ENCODE data around the gene LPAR2.

GRCh38 chr19:19592690-19593089 is 35.3 kb downstream of the LPAR2 start:
- no peak for TF ChIP-seq YY1 (IDR thresholded peaks at IDR 0.05; ENCODE audit: insufficient read depth, insufficient read length)
- TF ChIP-seq ZNF274 (IDR thresholded peaks at IDR 0.05; ENCODE audit: low read depth, low read length) = no peak
- TF ChIP-seq SUZ12 (IDR thresholded peaks at IDR 0.05; ENCODE audit: extremely low read depth, insufficient read depth, insufficient read length) = no peak
